ENCODE data around the gene LRRC2. TPM values are rescaled to one million over a fixed set of nuclear protein-coding genes. Genes with fewer than 3 reads are reported as not detected.
A peak's percentile ranks its signal among the peaks of the same experiment; 100 is the strongest.

LRRC2 gene
- total RNA-seq, 1 donor from 2014 or later, result not detected

- no peaks in the 10 kb centered on the region for H3K9me3 Mint-ChIP-seq
- peak overlapping the region; percentile 25 for H3K4me3 Mint-ChIP-seq
- peaks cover 6% of the 10 kb centered on the region for H3K27me3 Mint-ChIP-seq
- POLR2A ChIA-PET, result interaction anchor here (1.4 kb wide), 1 partner anchor 47 kb away, joined by 3 read pairs; no protein-coding TSS in a partner anchor
- H3K27ac Mint-ChIP-seq, result no peak overlapping the region
- peaks cover 52% of the 10 kb centered on the region for H3K4me1 Mint-ChIP-seq
- DNase-seq, result no peak
- CTCF ChIA-PET, result interaction anchor here (1.5 kb wide), 1 partner anchor 23 kb away, joined by 4 read pairs; no protein-coding TSS in a partner anchor
- ATAC-seq (ENCODE audit: low read depth), result no peak
- intact Hi-C loops (cut with micrococcal nuclease), result loop anchor here (2.0 to 10.0 kb wide), 4 partner anchors 15 to 691 kb away; partner anchors contain the start of genes CCDC12, FYCO1, LZTFL1 and NBEAL2
- no peak for TF ChIP-seq CTCF (IDR thresholded peaks at IDR 0.05)
- no peaks in the 10 kb centered on the region for H3K36me3 Mint-ChIP-seq (ENCODE audit: low read depth)
These were observed 30.4 kb downstream of the LRRC2 start for GRCh38 chr3:46535746-46536145.

DNA sequence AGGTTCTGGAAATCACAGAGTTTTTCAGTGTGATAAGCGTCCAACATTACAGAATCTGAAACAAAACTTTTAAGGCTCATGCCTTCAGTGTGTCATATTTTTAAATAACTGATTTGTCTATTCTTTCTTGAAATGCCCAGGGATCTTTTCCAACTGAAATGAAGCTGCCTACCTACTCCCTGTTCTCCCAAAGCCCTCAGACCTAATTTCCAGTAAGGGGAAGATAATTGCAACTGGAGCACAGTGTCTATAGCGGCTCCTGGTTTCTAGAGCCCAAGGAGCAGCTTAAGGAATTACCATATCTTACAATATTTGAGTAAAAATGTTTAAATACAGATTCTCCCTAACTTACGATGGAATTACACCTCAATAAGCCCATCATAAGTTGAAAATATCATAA lies 33.0 kb downstream of the LRRC2 start:
- POLR2A ChIA-PET, result interaction anchor here (1.1 to 1.2 kb wide), 2 partner anchors 8 to 45 kb away, joined by 3 to 4 read pairs; no protein-coding TSS in a partner anchor
- H3K27me3 Mint-ChIP-seq, result peaks cover 6% of the 10 kb centered on the region
- H3K27ac Mint-ChIP-seq, result no peak overlapping the region
- no peak for TF ChIP-seq CTCF (IDR thresholded peaks at IDR 0.05)
- peaks cover 26% of the 10 kb centered on the region for H3K4me1 Mint-ChIP-seq
- no peak for ATAC-seq (ENCODE audit: low read depth)
- no peaks in the 10 kb centered on the region for H3K36me3 Mint-ChIP-seq (ENCODE audit: low read depth)
- no peaks in the 10 kb centered on the region for H3K9me3 Mint-ChIP-seq
- CTCF ChIA-PET, result interaction anchor here (1.2 kb wide), 1 partner anchor 44 kb away, joined by 3 read pairs; no protein-coding TSS in a partner anchor
- intact Hi-C loops (cut with micrococcal nuclease), result loop anchor here (10.0 kb wide), 3 partner anchors 442 to 688 kb away; partner anchors contain the start of genes CCDC12, FYCO1, LZTFL1 and NBEAL2
- DNase-seq, result no peak
- no peak overlapping the region for H3K4me3 Mint-ChIP-seq

GRCh38 chr3:46527239-46527638 lies 38.9 kb downstream of the LRRC2 start:
- H3K4me3 Mint-ChIP-seq, result no peak overlapping the region
- no peaks in the 10 kb centered on the region for H3K36me3 Mint-ChIP-seq (ENCODE audit: low read depth)
- no peaks in the 10 kb centered on the region for H3K4me1 Mint-ChIP-seq
- H3K27me3 Mint-ChIP-seq, result peaks cover 4% of the 10 kb centered on the region
- POLR2A ChIA-PET, result interaction anchor here (0.7 to 3.2 kb wide), 2 partner anchors 11 to 34 kb away, joined by 3 to 13 read pairs; no protein-coding TSS in a partner anchor
- H3K9me3 Mint-ChIP-seq, result no peaks in the 10 kb centered on the region
- no peak overlapping the region for H3K27ac Mint-ChIP-seq
- no peak for TF ChIP-seq CTCF (IDR thresholded peaks at IDR 0.05)
- CTCF ChIA-PET, result interaction anchor here (0.7 to 1.8 kb wide), 3 partner anchors 38 to 386 kb away, joined by 3 to 6 read pairs (median 3); no protein-coding TSS in a partner anchor
- intact Hi-C loops (cut with micrococcal nuclease), result no loop called here
- DNase-seq, result no peak
- no peak for ATAC-seq (ENCODE audit: low read depth)

- Mint-ChIP-seq H3K27me3 (no peaks in the 10 kb centered on the region), H3K4me3 (no peak overlapping the region), H3K9me3 (no peaks in the 10 kb centered on the region), H3K36me3 (ENCODE audit: low read depth) (no peaks in the 10 kb centered on the region), H3K4me1 (no peaks in the 10 kb centered on the region), H3K27ac (no peak overlapping the region)
- intact Hi-C loops (cut with micrococcal nuclease), result no loop called here
- no peak for ATAC-seq (ENCODE audit: low read depth)
- DNase-seq, result no peak
- TF ChIP-seq CTCF (IDR thresholded peaks at IDR 0.05), result no peak
- CTCF ChIA-PET, result no interaction called here
- POLR2A ChIA-PET, result no interaction called here
These were observed 41.3 kb downstream of the LRRC2 start for GRCh38 chr3:46524832-46525231.

GRCh38 chr3:46524008-46524407 lies 42.1 kb downstream of the LRRC2 start:
- POLR2A ChIA-PET, result no interaction called here
- CTCF ChIA-PET, result no interaction called here

More at GRCh38 chr3:46524008-46524407, 42.1 kb downstream of the LRRC2 start:
- ATAC-seq (ENCODE audit: low read depth) (no peak), DNase-seq (no peak)
- Mint-ChIP-seq H3K27ac (no peak overlapping the region), H3K36me3 (ENCODE audit: low read depth) (no peaks in the 10 kb centered on the region), H3K4me3 (no peak overlapping the region), H3K9me3 (no peaks in the 10 kb centered on the region), H3K4me1 (no peaks in the 10 kb centered on the region), H3K27me3 (no peaks in the 10 kb centered on the region)
- TF ChIP-seq CTCF (IDR thresholded peaks at IDR 0.05), result no peak
- intact Hi-C loops (cut with micrococcal nuclease), result no loop called here

Measured in activated B cell treated with CpG ODN at 0.5 μM for 24 hours (primary cell).